GM15510 (cell line): Measurements from ENCODE around the gene ATF1.

Source experiments
- POLR2A ChIP-seq: IDR thresholded peaks from 3 replicates; pipeline ENCODE4 v1.6.1; 2011; ENCODE audit warnings: borderline replicate concordance; ENCODE audit not compliant: insufficient read length; ENCODE audit errors: extremely low read depth

Gene ATF1

GRCh38 chr12:50824914-50825313, 61.0 kb downstream of the ATF1 start:
- TF ChIP-seq POLR2A, result no peak

DNA sequence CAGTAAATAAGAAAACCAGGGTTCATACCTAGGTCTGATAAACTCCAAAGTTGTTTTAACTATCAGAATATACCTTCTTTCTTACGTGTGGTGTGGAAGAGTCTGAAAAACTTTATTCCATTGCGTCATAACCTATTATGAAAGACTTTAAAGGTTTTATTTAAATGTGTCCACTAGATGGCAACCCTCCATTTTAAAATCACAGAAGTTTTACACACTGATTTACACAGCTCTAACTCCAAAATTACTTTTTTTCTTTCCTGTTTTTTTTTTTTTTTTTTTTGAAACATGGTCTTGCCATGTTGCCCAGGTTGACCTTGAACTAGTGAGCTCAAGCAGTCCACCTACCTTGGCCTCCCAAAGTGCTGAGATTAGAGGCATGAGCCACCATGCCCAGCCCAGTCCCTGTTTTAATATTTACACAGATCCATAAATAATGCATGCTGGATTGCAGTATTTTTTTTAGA, 61.5 kb downstream of the ATF1 start:
- TF ChIP-seq POLR2A, result no peak

GRCh38 chr12:50828121-50828520, 64.2 kb downstream of the ATF1 start:
- TF ChIP-seq POLR2A, result no peak

DNA sequence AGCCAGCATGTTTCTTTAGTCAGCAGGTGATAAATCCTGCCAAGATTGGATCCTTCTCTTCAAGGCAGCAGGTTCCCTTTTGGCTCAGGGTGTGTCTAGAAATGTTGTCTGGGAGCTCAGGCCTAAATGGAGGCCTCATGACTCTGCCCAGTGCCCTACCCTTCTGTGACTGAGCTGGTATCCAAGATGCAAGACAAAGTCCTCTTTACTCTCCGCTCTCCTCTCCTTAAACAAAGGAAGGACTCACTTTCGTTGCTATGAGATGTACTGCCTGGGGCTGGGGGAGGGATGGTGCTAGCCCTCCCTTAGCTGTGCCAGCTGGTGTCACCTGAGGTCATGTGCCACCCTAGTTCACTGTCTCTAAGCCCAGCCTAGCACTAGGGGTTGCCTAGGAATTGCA, 65.0 kb downstream of the ATF1 start:
- TF ChIP-seq POLR2A, result no peak

DNA sequence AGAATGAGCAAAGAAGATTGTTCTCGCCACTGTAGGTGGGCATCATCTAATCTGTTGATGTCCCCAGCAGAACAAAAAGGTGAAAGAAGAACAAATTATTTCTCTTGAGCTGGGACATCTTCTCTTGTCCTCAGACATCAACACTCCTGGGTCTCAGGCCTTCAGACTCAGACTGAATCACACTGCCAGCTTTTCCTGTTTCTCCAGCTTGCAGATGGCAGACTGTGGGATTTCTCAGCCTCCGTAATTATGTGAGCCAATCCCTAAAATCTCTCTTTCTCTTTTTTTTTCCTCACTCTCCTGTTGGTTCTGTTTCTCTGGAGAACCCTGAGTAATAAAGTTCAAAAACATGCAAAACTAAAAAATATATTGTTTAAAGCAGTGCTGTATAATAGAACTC, 75.1 kb downstream of the ATF1 start:
- TF ChIP-seq POLR2A, result no peak

DNA sequence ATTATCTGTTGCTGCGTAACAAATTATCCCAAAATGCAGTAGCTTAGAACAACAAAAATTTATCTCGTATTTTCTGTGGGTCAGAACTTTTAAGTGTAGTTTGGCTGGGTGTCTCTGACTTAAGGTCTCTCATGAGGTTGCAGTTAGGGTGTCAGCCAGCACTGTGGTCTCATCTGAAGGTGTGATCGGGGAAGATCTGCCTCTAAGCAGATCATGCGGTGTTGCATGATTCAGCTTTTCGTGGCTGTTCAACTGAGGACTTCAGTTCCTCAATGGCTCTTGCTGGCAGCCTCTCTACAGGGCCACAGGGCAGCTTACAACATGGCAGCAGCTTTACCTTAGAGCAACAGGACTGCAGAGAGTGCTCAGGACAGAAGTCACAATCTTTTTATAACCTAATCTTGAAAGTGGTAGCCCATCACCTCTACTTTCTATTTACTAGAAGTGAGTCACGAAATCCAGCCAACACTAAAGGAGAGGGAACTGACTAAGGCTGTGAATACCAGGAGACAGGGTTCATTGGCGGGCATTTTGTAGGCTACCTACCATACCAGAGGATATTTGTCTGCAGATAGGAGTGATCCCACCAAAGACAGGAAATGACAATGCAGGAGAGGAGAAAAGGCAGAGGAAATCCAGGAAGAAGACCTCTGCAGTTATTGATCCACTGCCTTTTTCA, 77.0 kb downstream of the ATF1 start:
- no peak for TF ChIP-seq POLR2A

DNA sequence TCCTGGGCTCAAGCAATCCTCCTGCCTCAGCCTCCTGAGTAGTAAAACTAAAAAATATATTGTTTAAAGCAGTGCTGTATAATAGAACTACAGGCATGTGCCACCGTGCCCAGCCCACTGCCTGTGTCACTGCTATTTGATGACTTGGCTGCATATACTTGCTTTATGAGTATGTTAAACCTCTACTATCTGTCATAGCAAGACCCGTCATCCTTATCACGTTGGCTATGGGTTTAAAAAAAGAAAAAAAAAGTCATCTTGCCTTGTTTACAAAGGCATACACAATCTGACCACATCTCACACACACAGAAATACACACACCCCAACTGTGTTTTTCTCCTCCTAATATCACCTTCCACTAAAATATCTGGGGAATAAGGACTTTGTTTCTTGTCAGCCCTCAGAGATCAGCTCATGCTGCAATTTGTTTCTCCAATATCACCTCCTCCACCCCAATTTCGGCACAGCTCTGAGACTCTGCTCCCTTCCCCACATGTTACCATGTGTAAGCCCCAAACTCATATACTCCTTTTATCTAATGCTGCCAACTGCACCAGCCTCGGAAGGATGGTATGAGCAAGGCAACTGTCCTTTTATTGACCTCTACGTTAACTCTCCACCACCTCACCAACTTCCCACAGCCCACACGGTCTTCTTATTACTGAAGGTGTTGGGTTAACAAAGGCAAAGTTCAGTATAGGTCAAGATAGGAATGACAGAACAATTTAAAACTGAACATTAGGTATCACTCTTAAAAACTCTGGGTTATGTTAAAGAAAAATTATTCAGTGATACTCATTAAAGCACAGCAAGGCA, 78.0 kb downstream of the ATF1 start:
- TF ChIP-seq POLR2A, result no peak

DNA sequence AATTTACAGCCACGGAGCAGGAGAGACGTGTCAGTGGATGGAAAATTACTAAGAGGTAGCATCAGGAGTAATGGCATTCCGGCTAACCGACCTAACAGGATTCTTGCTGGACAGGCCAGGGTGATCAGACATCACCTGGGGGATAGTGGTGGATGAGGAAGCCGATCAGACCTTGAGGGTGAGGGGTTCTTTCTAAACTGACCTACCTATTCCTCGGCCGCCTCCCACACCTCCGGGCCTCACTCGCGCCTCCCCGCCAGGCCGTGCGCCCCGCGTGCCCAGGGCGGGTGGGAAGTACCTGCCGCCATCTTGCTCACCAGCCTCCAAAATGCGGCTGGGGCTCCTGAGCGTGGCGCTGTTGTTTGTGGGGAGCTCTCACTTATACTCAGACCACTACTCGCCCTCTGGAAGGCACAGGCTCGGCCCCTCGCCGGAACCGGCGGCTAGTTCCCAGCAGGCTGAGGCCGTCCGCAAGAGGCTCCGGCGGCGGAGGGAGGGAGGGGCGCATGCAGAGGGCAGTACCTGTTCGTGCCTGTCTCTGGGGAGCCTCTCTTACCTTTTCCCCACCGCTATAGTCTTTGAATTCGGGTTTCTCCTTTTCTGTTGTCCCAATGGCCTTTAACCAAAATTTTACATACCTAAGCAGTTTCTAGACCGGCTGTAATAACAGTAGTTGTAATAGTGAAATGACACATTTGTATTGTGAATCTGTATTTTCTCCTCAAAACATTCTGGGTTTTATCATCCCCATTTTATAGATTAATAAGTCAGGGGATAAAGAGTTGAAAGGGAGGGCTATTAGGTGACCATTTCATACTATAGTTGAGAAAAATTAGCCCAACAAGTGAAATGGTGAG, 79.0 kb downstream of the ATF1 start, which contains the start of gene TMPRSS12:
TMPRSS12 (plus strand) TSS at position 290 of the 857 bp plus-strand sequence; CDS start at position 329, 39 bp downstream.
- no peak for TF ChIP-seq POLR2A

GRCh38 chr12:50845021-50845647, 81.2 kb downstream of the ATF1 start:
- TF ChIP-seq POLR2A, result no peak

- no peak for TF ChIP-seq POLR2A
Observed at GRCh38 chr12:50848963-50849362, 85.1 kb downstream of the ATF1 start.

GRCh38 chr12:50859621-50860310, 95.9 kb downstream of the ATF1 start:
- TF ChIP-seq POLR2A, result no peak

DNA sequence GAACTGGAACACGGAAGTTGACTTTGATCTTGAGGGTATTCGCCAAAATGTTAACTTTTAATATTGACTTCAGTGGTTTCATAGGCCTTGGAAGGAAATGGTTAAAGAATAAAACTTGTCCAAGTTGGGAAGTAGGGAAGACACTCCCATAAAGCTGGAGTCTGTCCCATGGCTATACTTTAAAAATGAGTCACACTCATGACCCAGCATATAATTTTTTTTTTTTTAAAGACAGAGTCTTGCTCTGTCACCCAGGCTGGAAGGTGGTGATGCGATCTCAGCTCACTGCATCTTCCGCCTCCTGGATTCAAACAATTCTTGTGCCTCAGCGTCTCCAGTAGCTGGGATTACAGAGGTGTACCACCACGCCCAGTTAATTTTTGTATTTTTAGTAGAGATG, 98.4 kb downstream of the ATF1 start:
- TF ChIP-seq POLR2A, result no peak

- TF ChIP-seq POLR2A, result no peak
Observed at GRCh38 chr12:50865266-50865665, 101.4 kb downstream of the ATF1 start.
